Neural cell (in vitro differentiated cells): ENCODE measurements around the gene RNASEL. TPM values are rescaled to one million over a fixed set of nuclear protein-coding genes. Genes with fewer than 3 reads are reported as not detected.

Experiments
- H2AFZ ChIP-seq: fragments of 200-600, 300-800 bp; sonication (generic), shearing (Covaris generic); 2 replicates; pipeline ENCODE4 v1.6.0; 2014; ENCODE audit warnings: low read depth, mild to moderate bottlenecking, antibody characterized with exemption, low read length, moderate library complexity
- H3F3A ChIP-seq: fragments of 200-600 bp; shearing (Covaris generic); 2 replicates; pipeline ENCODE4 v1.6.1; 2016; ENCODE audit warnings: mild to moderate bottlenecking, moderate library complexity, mixed read lengths, antibody characterized with exemption, low read length; ENCODE audit not compliant: insufficient read depth, poor library complexity, severe bottlenecking
- H3K27ac ChIP-seq: fragments of 200-600, 300-800 bp; sonication (generic), shearing (Covaris generic); 2 replicates; pipeline ENCODE4 v1.5.1; 2014; ENCODE audit warnings: mild to moderate bottlenecking, low read length, moderate library complexity
- H3K27me3 ChIP-seq: fragments of 300-800, 200-600 bp; sonication (generic), shearing (Covaris generic); 2 replicates; pipeline ENCODE4 v1.6.0; 2014; ENCODE audit warnings: mild to moderate bottlenecking, low read depth, low read length, moderate library complexity; ENCODE audit not compliant: insufficient read depth
- H3K36me3 ChIP-seq: fragments of 300-800, 200-600 bp; sonication (generic), shearing (Covaris generic); 2 replicates; pipeline ENCODE4 v1.5.1; 2014; ENCODE audit warnings: mild to moderate bottlenecking, antibody characterized with exemption, low read length, moderate library complexity; ENCODE audit not compliant: insufficient read depth
- H3K4me2 ChIP-seq: fragments of 300-800, 200-600 bp; sonication (generic), shearing (Covaris generic); 2 replicates; pipeline ENCODE4 v1.6.0; 2014; ENCODE audit warnings: mild to moderate bottlenecking, low read length
- H3K4me3 ChIP-seq: fragments of 300-800, 200-600 bp; sonication (generic), shearing (Covaris generic); 2 replicates; pipeline ENCODE4 v1.5.1; 2014; ENCODE audit warnings: mild to moderate bottlenecking, low read length, moderate library complexity
- H3K79me2 ChIP-seq: fragments of 200-600 bp; shearing (Covaris generic); replicated peaks from 2 replicates; pipeline ENCODE4 v1.6.0; 2014; ENCODE audit warnings: mild to moderate bottlenecking, low read length, moderate library complexity; ENCODE audit not compliant: insufficient read depth
- H3K9ac ChIP-seq: fragments of 300-800, 200-600 bp; sonication (generic), shearing (Covaris generic); 2 replicates; pipeline ENCODE4 v1.6.1; 2016; ENCODE audit warnings: mild to moderate bottlenecking, low read length, mixed read lengths
- H3K9me2 ChIP-seq: fragments of 200-600 bp; shearing (Covaris generic); 2 replicates; pipeline ENCODE4 v1.6.1; 2016; ENCODE audit warnings: mild to moderate bottlenecking, low read length, mixed read lengths; ENCODE audit not compliant: insufficient read depth
- H3K9me3 ChIP-seq: fragments of 200-600, 300-800 bp; sonication (generic), shearing (Covaris generic); 2 replicates; pipeline ENCODE4 v1.6.1; 2016; ENCODE audit warnings: mild to moderate bottlenecking, mixed run types, low read length, moderate library complexity, mixed read lengths
- H4K20me1 ChIP-seq: fragments of 200-600 bp; shearing (Covaris generic); 2 replicates; pipeline ENCODE4 v1.6.1; 2016; ENCODE audit warnings: mild to moderate bottlenecking, mixed run types; ENCODE audit not compliant: insufficient read depth
- EP300 ChIP-seq: fragments of 450-650 bp; conservative IDR thresholded peaks from 2 replicates; pipeline ENCODE4 v1.6.1; 2014; ENCODE audit warnings: antibody characterized with exemption, mild to moderate bottlenecking, moderate library complexity; ENCODE audit not compliant: poor library complexity, severe bottlenecking
- EZH2 ChIP-seq: fragments of 200-600, 300-800 bp; shearing (Covaris generic), sonication (generic); IDR thresholded peaks from 2 replicates; pipeline ENCODE4 v1.6.1; 2014; ENCODE audit warnings: antibody characterized with exemption, low read length, borderline replicate concordance, mild to moderate bottlenecking; ENCODE audit not compliant: insufficient read depth, poor library complexity, severe bottlenecking
- MXI1 ChIP-seq: fragments of 450-650 bp; conservative IDR thresholded peaks from 2 replicates; pipeline ENCODE4 v1.6.1; 2014; ENCODE audit warnings: antibody characterized with exemption, mild to moderate bottlenecking; ENCODE audit not compliant: poor library complexity, severe bottlenecking
- POLR2AphosphoS5 ChIP-seq: IDR thresholded peaks from 2 replicates; pipeline ENCODE4 v1.6.1; 2012
- RAD21 ChIP-seq: fragments of 450-650 bp; conservative IDR thresholded peaks from 2 replicates; pipeline ENCODE4 v1.6.1; 2014; ENCODE audit warnings: antibody characterized with exemption, mild to moderate bottlenecking, moderate library complexity
- SMC3 ChIP-seq: fragments of 450-650 bp; conservative IDR thresholded peaks from 2 replicates; pipeline ENCODE4 v1.6.1; 2014; ENCODE audit warnings: antibody characterized with exemption, mild to moderate bottlenecking, moderate library complexity; ENCODE audit not compliant: poor library complexity
- TAF1 ChIP-seq: IDR thresholded peaks from 2 replicates; pipeline ENCODE4 v1.6.1; 2012; ENCODE audit warnings: low read depth
- polyA plus RNA-seq: library from polyadenylated mRNA; depleted of rRNA; stranded (reverse); fragments of >200 nt; gene quantifications from 2 replicates; pipeline ENCODE4 v1.2.3, GENCODE V29; 2014
- TF ChIP-seq, protein P1 (sequence below): fragments of 450-650 bp; IDR thresholded peaks from 2 replicates; pipeline ENCODE4 v1.5.1; 2014; ENCODE audit warnings: antibody characterized with exemption, mild to moderate bottlenecking, moderate library complexity; ENCODE audit not compliant: poor library complexity, severe bottlenecking
- TF ChIP-seq, protein P2 (sequence below): IDR thresholded peaks from 2 replicates; pipeline ENCODE4 v1.6.1; 2012; ENCODE audit warnings: borderline replicate concordance

Gene RNASEL
- polyA plus RNA-seq, 1 donor from 2014 or later, result 0.47 TPM

DNA sequence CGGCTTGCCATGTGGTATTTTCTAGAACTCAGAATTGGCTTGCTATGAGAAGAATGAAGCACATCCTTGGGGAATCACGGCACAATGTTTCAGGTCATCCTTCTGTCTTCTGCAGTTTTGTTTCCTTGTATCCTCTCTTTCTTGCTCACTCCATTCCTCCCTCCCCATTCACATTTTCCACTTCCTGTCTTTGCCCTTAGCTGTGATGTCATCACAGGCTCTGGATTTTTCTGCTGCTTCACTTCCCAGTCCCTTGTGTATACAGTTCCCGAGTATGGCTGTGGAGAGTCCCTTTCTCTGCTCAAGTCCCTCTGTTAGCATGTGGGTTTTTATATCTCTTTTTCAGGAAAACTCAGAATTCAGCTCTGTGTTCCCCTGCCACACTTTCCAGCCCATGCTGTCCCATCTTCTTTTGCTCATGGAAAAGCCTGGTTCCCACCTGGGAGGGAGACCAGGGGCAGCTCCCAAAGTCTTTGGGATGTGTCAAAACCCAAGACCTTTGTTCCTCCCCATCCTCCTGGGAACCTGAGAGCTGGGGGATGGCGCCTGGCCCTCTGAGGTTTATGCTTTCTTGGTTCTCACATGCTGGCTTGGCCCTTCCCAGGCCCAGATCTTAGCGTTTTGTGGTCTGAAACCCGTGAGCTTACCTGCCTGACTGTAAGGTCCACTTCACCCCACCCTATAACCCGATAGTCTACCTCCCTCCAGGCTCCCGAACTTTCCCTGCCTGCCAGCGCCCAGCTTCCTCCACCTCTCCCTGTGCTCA lies 20.0 kb upstream of the RNASEL start:
- TF ChIP-seq POLR2AphosphoS5 (no peak), EP300 (no peak), RAD21 (no peak), MXI1 (no peak), TAF1 (no peak), SMC3 (no peak), EZH2 (no peak)
- TF ChIP-seq, protein P1, sequence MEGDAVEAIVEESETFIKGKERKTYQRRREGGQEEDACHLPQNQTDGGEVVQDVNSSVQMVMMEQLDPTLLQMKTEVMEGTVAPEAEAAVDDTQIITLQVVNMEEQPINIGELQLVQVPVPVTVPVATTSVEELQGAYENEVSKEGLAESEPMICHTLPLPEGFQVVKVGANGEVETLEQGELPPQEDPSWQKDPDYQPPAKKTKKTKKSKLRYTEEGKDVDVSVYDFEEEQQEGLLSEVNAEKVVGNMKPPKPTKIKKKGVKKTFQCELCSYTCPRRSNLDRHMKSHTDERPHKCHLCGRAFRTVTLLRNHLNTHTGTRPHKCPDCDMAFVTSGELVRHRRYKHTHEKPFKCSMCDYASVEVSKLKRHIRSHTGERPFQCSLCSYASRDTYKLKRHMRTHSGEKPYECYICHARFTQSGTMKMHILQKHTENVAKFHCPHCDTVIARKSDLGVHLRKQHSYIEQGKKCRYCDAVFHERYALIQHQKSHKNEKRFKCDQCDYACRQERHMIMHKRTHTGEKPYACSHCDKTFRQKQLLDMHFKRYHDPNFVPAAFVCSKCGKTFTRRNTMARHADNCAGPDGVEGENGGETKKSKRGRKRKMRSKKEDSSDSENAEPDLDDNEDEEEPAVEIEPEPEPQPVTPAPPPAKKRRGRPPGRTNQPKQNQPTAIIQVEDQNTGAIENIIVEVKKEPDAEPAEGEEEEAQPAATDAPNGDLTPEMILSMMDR, result no peak
- TF ChIP-seq, protein P2, sequence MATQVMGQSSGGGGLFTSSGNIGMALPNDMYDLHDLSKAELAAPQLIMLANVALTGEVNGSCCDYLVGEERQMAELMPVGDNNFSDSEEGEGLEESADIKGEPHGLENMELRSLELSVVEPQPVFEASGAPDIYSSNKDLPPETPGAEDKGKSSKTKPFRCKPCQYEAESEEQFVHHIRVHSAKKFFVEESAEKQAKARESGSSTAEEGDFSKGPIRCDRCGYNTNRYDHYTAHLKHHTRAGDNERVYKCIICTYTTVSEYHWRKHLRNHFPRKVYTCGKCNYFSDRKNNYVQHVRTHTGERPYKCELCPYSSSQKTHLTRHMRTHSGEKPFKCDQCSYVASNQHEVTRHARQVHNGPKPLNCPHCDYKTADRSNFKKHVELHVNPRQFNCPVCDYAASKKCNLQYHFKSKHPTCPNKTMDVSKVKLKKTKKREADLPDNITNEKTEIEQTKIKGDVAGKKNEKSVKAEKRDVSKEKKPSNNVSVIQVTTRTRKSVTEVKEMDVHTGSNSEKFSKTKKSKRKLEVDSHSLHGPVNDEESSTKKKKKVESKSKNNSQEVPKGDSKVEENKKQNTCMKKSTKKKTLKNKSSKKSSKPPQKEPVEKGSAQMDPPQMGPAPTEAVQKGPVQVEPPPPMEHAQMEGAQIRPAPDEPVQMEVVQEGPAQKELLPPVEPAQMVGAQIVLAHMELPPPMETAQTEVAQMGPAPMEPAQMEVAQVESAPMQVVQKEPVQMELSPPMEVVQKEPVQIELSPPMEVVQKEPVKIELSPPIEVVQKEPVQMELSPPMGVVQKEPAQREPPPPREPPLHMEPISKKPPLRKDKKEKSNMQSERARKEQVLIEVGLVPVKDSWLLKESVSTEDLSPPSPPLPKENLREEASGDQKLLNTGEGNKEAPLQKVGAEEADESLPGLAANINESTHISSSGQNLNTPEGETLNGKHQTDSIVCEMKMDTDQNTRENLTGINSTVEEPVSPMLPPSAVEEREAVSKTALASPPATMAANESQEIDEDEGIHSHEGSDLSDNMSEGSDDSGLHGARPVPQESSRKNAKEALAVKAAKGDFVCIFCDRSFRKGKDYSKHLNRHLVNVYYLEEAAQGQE, result no peak
- no peak overlapping the region for H2AFZ ChIP-seq
- H3K36me3 ChIP-seq, result no peaks in the 10 kb centered on the region
- H3K27ac ChIP-seq, result no peak overlapping the region
- no peaks in the 10 kb centered on the region for H3K9me2 ChIP-seq
- no peak overlapping the region for H3K4me3 ChIP-seq
- H3K9me3 ChIP-seq, result no peaks in the 10 kb centered on the region
- H4K20me1 ChIP-seq, result no peaks in the 10 kb centered on the region
- no peaks in the 10 kb centered on the region for H3F3A ChIP-seq
- H3K9ac ChIP-seq, result no peak overlapping the region
- no peak overlapping the region for H3K4me2 ChIP-seq
- no peaks in the 10 kb centered on the region for H3K79me2 ChIP-seq
- H3K27me3 ChIP-seq, result peaks cover 12% of the 10 kb centered on the region

DNA sequence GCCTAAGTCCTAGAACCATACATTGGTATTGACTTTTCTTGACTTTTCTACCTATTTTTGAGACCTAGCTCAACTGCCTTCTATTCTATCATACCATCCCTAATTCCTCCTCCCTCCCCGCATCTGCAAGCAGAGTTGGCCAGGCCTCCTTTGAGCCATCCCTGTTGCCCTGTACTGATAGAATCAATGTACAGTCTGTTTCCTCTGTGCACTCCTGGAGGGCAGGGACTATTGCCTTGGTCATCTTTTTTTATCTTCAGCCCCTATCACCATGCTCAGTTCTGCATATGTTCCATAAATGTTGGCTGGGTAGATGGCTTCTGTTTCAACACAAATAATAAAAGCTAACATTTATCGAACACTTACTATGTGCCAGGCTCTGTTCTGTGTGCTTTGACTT lies 19.2 kb upstream of the RNASEL start:
- Histone ChIP-seq H3K27me3 (peaks cover 17% of the 10 kb centered on the region), H3K4me2 (no peak overlapping the region), H3K9me3 (no peaks in the 10 kb centered on the region), H3K4me3 (no peak overlapping the region), H3K27ac (no peak overlapping the region), H3K79me2 (no peaks in the 10 kb centered on the region), H3K9me2 (no peaks in the 10 kb centered on the region), H3K36me3 (no peaks in the 10 kb centered on the region), H4K20me1 (no peaks in the 10 kb centered on the region), H2AFZ (no peak overlapping the region), H3K9ac (no peak overlapping the region), H3F3A (no peaks in the 10 kb centered on the region)
- no peak for TF ChIP-seq MXI1
- TF ChIP-seq TAF1, result no peak
- TF ChIP-seq, protein P1, result no peak
- TF ChIP-seq SMC3, result no peak
- TF ChIP-seq POLR2AphosphoS5, result no peak
- no peak for TF ChIP-seq EZH2
- TF ChIP-seq, protein P2, result no peak
- TF ChIP-seq EP300, result no peak
- TF ChIP-seq RAD21, result no peak
